ENCODE results near the gene PSME2. TPM values are rescaled to one million over a fixed set of nuclear protein-coding genes. Genes with fewer than 3 reads are reported as not detected.

PSME2 gene
- total and polyA plus RNA-seq, 9 of the 15 experiments (the other 6 are each of a cell fraction or from before 2014, with no cell fraction given) = 111 to 579 (median 159) TPM

- TF ChIP-seq ARID4B (CRISPR knock-in tag; IDR thresholded peaks at IDR 0.05) (peak; percentile 95), KLF6 (CRISPR knock-in tag; IDR thresholded peaks at IDR 0.05; ENCODE audit: borderline replicate concordance) (peak; percentile 16; the same call in 1 of the 2 replicates), NFIC (IDR thresholded peaks at IDR 0.05) (0 out of 2 replicates have a peak, but pooled peaks have one; percentile 2), CHD2 (IDR thresholded peaks at IDR 0.05; ENCODE audit: low read depth, low read length) (peak; percentile 95), NFRKB (IDR thresholded peaks at IDR 0.05; ENCODE audit: low read depth) (no peak), ZNF395 (CRISPR knock-in tag; IDR thresholded peaks at IDR 0.05) (peak; percentile 62; the same call in 1 of the 2 replicates), NEUROD1 (IDR thresholded peaks at IDR 0.05; ENCODE audit: borderline replicate concordance, low read depth, low read length, partially characterized antibody) (peak; percentile 94), ELF1 (tag; IDR thresholded peaks at IDR 0.05) (peak; percentile 83), ZNF780A (CRISPR knock-in tag; IDR thresholded peaks at IDR 0.05) (no peak), HCFC1 (IDR thresholded peaks at IDR 0.05; ENCODE audit: low read depth, low read length) (no peak), HDAC3 (IDR thresholded peaks at IDR 0.05; ENCODE audit: borderline replicate concordance, partially characterized antibody) (peak; percentile 84), TARDBP (IDR thresholded peaks at IDR 0.05) (peak; percentile 70; the same call in 1 of the 2 replicates), CREM (IDR thresholded peaks at IDR 0.05; ENCODE audit: low read depth) (peak; percentile 93), HDAC2 (IDR thresholded peaks at IDR 0.05) (peak; percentile 78; the same call in 1 of the 2 replicates), ATF7 (IDR thresholded peaks at IDR 0.05) (peak; percentile 79), MTA3 (IDR thresholded peaks at IDR 0.05; ENCODE audit: borderline replicate concordance) (peak; percentile 77; the same call in 1 of the 2 replicates)
- TF ChIP-seq, protein P1, sequence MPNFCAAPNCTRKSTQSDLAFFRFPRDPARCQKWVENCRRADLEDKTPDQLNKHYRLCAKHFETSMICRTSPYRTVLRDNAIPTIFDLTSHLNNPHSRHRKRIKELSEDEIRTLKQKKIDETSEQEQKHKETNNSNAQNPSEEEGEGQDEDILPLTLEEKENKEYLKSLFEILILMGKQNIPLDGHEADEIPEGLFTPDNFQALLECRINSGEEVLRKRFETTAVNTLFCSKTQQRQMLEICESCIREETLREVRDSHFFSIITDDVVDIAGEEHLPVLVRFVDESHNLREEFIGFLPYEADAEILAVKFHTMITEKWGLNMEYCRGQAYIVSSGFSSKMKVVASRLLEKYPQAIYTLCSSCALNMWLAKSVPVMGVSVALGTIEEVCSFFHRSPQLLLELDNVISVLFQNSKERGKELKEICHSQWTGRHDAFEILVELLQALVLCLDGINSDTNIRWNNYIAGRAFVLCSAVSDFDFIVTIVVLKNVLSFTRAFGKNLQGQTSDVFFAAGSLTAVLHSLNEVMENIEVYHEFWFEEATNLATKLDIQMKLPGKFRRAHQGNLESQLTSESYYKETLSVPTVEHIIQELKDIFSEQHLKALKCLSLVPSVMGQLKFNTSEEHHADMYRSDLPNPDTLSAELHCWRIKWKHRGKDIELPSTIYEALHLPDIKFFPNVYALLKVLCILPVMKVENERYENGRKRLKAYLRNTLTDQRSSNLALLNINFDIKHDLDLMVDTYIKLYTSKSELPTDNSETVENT (CRISPR knock-in tag; IDR thresholded peaks at IDR 0.05) = 0 out of 2 replicates have a peak, but pooled peaks have one; percentile 18
- TF ChIP-seq, protein P2, sequence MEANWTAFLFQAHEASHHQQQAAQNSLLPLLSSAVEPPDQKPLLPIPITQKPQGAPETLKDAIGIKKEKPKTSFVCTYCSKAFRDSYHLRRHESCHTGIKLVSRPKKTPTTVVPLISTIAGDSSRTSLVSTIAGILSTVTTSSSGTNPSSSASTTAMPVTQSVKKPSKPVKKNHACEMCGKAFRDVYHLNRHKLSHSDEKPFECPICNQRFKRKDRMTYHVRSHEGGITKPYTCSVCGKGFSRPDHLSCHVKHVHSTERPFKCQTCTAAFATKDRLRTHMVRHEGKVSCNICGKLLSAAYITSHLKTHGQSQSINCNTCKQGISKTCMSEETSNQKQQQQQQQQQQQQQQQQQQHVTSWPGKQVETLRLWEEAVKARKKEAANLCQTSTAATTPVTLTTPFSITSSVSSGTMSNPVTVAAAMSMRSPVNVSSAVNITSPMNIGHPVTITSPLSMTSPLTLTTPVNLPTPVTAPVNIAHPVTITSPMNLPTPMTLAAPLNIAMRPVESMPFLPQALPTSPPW (CRISPR knock-in tag; IDR thresholded peaks at IDR 0.05) = peak; percentile 92
These were observed 31.6 kb downstream of the PSME2 start, which contains the start of the genes DCAF11 and NRL (continued) for GRCh38 chr14:24114532-24115421.

Measured in K562 (cell line).